Ectodermal cell (in vitro differentiated cells): ENCODE results near the gene KIR3DL3.
"Not testable (repeated sequence)": the region's sequence is repeated elsewhere in the genome, so short reads cannot be mapped to it uniquely, and the experiment has no call there.

ENCODE experiments used
- H3K27ac ChIP-seq: 2 replicates; pipeline ENCODE4 v1.7.0; 2013; ENCODE audit warnings: mild to moderate bottlenecking, low read depth, low read length; ENCODE audit not compliant: insufficient read depth, poor library complexity, severe bottlenecking
- H3K27me3 ChIP-seq: 2 replicates; pipeline ENCODE4 v1.7.0; 2013; ENCODE audit warnings: mild to moderate bottlenecking, low read length; ENCODE audit not compliant: insufficient read depth, control insufficient read depth, poor library complexity, severe bottlenecking
- H3K36me3 ChIP-seq: one replicate; pipeline ENCODE4 v1.7.0; 2013; ENCODE audit warnings: low read length; ENCODE audit not compliant: control insufficient read depth, insufficient read depth
- H3K4me1 ChIP-seq: one replicate; pipeline ENCODE4 v1.7.0; 2013; ENCODE audit warnings: low read length; ENCODE audit not compliant: control insufficient read depth, insufficient read depth
- H3K4me3 ChIP-seq: 2 replicates; pipeline ENCODE4 v1.7.0; 2013; ENCODE audit warnings: low read depth, low read length, control low read depth; ENCODE audit not compliant: insufficient read depth
- H3K9me3 ChIP-seq: 2 replicates; pipeline ENCODE4 v1.7.0; 2013; ENCODE audit warnings: mild to moderate bottlenecking, low read length, moderate library complexity; ENCODE audit not compliant: control insufficient read depth
- WGBS, 2 experiments: methylation state at CpG; one replicate each; pipeline ENCODE4 v1.1.7; 2013; ENCODE audit warnings: missing lambda C conversion rate in 2 of 2; 5-methylcytosine and 5-hydroxymethylcytosine counted together

The KIR3DL3 gene

DNA sequence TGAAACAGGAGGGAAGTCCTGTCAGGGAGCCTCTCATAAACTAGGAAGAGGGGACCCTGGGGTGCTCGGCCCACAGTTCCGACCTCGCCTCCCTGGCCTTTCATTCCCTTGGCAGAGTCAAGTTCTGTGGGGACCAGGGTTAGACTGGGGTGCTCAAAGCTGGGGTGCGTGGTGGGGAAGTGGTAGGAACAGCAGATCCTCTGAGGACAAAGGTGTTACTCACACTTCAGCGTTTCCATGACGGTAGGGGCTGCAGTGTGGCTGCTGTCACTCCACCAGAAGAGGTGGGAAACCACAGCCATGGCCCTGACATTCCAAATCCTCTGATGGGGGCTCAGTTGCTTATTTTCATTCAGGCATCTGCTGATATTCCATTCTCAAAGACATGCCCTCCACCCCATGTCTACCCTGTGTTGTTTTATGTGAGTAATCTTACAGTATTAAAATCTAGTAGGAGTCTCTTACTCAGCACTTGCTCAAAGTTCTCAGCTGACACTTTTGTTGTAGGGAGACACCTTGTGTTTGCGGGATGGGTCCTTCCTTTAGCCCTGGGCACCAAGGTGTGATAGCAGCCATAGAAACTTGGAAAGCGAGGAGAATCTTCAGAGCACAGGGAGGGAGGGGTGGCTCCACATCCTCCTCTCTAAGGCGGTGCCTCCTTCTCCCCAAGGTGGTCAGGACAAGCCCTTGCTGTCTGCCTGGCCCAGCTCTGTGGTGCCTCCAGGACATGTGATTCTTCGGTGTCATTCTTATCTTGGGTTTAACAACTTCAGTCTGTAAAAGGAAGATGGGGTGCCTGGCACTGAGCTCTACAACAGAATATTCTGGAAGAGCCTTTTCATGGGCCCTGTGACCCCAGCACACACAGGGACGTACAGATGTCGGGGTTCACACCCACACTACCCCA, 32.2 kb downstream of the KIR3DL3 start:
- H3K9me3 ChIP-seq, H3K36me3 ChIP-seq, H3K27ac ChIP-seq, H3K4me1 ChIP-seq, H3K27me3 ChIP-seq, H3K4me3 ChIP-seq: not testable (repeated sequence)
- 65 to 71% methylated on average over 11 of the region's 12 CpGs for WGBS, 2 experiments

- not testable (repeated sequence) for H3K36me3 ChIP-seq, H3K27me3 ChIP-seq, H3K9me3 ChIP-seq, H3K4me3 ChIP-seq, H3K4me1 ChIP-seq, H3K27ac ChIP-seq
- WGBS, 2 experiments, result 54 to 59% methylated on average over 6 of the region's 6 CpGs
Observed at GRCh38 chr19:54758577-54758976, 34.3 kb downstream of the KIR3DL3 start.

GRCh38 chr19:54764219-54764618, 40.0 kb downstream of the KIR3DL3 start:
- not testable (repeated sequence) for H3K27ac ChIP-seq, H3K27me3 ChIP-seq, H3K36me3 ChIP-seq, H3K4me1 ChIP-seq, H3K9me3 ChIP-seq, H3K4me3 ChIP-seq
- 68 to 71% methylated on average over 7 to 8 of the region's 8 CpGs for WGBS, 2 experiments

GRCh38 chr19:54766464-54766863, 42.2 kb downstream of the KIR3DL3 start:
- WGBS, 2 experiments, result 62 to 82% methylated on average over 2 to 3 of the region's 4 CpGs

DNA sequence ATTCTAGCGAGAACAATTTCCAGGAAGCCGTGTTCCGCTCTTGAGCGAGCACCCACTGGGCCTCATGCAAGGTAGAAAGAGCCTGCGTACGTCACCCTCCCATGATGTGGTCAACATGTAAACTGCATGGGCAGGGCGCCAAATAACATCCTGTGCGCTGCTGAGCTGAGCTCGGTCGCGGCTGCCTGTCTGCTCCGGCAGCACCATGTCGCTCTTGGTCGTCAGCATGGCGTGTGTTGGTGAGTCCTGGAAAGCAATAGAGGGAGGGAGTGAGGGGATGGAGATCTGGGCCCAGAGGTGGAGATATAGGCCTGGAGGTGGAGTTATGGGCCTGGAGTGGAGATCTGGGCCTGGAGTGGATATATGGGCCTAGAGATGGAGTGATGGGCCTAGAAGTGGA, 45.4 kb downstream of the KIR3DL3 start, which contains the start of gene KIR2DL1:
Gene KIR2DL1, plus strand, starts transcription at position 148 of the 400 bp plus-strand sequence. Its CDS starts 58 bp downstream, at position 206.
- 85 to 95% methylated on average over 15 of the region's 15 CpGs for WGBS, 2 experiments
- not testable (repeated sequence) for H3K27me3 ChIP-seq, H3K4me3 ChIP-seq, H3K36me3 ChIP-seq, H3K9me3 ChIP-seq, H3K27ac ChIP-seq, H3K4me1 ChIP-seq

More at GRCh38 chr19:54766464-54766863, 42.2 kb downstream of the KIR3DL3 start:
- not testable (repeated sequence) for H3K36me3 ChIP-seq, H3K27me3 ChIP-seq, H3K27ac ChIP-seq, H3K4me1 ChIP-seq, H3K4me3 ChIP-seq, H3K9me3 ChIP-seq

DNA sequence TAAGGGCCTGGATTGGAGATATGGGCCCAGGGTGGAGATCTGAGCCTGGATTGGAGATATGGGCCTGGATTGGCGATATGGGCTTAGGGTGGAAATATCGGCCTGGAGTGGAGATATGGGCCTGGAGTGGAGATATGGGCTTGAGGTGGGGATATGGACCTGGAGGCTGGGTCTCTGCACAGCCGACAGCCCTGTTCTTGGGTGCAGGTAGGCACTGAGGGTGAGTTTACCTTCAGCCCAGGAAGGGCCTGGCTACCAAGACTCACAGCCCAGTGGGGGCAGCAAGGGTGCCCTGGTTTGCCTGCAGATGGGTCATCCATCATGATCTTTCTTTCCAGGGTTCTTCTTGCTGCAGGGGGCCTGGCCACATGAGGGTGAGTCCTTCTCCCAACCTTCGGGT, 46.3 kb downstream of the KIR3DL3 start:
- H3K9me3 ChIP-seq, H3K36me3 ChIP-seq, H3K4me1 ChIP-seq, H3K4me3 ChIP-seq, H3K27ac ChIP-seq, H3K27me3 ChIP-seq: not testable (repeated sequence)
- WGBS, 2 experiments, result 79 to 90% methylated on average over 3 to 4 of the region's 4 CpGs

DNA sequence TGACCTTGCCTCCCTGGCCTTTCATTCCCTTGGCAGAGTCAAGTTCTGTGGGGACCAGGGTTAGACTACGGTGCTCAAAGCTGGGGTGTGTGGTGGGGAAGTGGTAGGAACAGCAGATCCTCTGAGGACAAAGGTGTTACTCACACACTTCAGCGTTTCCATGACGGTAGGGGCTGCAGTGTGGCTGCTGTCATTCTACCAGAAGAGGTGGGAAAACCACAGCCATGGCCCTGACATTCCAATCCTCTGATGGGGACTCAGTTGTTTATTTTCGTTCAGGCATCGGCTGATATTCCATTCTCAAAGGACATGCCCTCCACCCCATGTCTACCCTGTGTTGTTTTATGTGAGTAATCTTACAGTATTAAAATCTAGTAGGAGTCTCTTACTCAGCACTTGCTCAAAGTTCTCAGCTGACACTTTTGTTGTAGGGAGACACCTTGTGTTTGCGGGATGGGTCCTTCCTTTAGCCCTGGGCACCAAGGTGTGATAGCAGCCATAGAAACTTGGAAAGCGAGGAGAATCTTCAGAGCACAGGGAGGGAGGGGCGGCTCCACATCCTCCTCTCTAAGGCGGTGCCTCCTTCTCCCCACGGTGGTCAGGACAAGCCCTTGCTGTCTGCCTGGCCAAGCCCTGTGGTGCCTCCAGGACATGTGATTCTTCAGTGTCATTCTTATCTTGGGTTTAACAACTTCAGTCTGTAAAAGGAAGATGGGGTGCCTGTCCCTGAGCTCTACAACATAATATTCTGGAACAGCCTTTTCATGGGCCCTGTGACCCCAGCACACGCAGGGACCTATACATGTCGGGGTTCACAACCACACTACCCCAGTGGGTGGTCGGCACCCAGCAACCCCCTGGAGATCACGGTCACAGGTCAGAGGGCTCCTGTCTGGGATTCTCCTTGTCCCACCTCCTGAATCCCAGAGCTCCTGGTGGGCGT, 47.0 kb downstream of the KIR3DL3 start:
- WGBS, 2 experiments, result 71 to 78% methylated on average over 12 to 14 of the region's 15 CpGs
- H3K4me3 ChIP-seq, H3K9me3 ChIP-seq, H3K27ac ChIP-seq, H3K27me3 ChIP-seq, H3K4me1 ChIP-seq, H3K36me3 ChIP-seq: not testable (repeated sequence)

- H3K27ac ChIP-seq, H3K4me3 ChIP-seq, H3K4me1 ChIP-seq, H3K27me3 ChIP-seq, H3K36me3 ChIP-seq, H3K9me3 ChIP-seq: not testable (repeated sequence)
- 0 to 11% methylated on average over 1 to 2 of the region's 2 CpGs for WGBS, 2 experiments
Observed at GRCh38 chr19:54772666-54773065, 48.4 kb downstream of the KIR3DL3 start.

DNA sequence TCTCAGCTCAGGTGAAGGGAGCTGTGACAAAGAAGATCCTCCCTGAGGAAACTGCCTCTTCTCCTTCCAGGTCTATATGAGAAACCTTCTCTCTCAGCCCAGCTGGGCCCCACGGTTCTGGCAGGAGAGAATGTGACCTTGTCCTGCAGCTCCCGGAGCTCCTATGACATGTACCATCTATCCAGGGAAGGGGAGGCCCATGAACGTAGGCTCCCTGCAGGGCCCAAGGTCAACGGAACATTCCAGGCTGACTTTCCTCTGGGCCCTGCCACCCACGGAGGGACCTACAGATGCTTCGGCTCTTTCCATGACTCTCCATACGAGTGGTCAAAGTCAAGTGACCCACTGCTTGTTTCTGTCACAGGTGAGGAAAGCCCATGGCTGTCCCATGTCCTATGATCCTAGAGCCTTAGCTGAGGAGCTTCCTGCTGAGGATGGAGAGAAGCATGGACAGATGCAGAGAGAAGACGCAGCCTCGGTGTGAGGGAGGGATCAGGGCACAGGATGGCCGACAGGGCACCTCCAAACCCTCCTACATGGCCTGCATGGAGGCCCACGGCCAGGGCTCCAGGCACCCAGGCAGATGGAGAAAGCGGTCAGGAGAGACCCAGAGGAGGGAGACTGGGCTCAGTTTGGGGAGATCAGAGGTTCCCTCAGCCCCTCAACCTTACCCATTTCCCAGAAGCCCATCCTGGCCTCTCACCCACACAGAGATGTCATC, 51.0 kb downstream of the KIR3DL3 start:
- not testable (repeated sequence) for H3K4me1 ChIP-seq, H3K27me3 ChIP-seq, H3K4me3 ChIP-seq, H3K9me3 ChIP-seq, H3K36me3 ChIP-seq, H3K27ac ChIP-seq
- WGBS, 2 experiments, result 73% methylated on average over 11 to 12 of the region's 12 CpGs

GRCh38 chr19:54775830-54776229, 51.6 kb downstream of the KIR3DL3 start:
- H3K27me3 ChIP-seq, H3K27ac ChIP-seq, H3K9me3 ChIP-seq, H3K36me3 ChIP-seq, H3K4me1 ChIP-seq, H3K4me3 ChIP-seq: not testable (repeated sequence)
- WGBS, 2 experiments, result 67 to 79% methylated on average over 6 to 8 of the region's 8 CpGs
